ENCODE measurements around the gene MX2. TPM values are rescaled to one million over a fixed set of nuclear protein-coding genes. Genes with fewer than 3 reads are reported as not detected.

MX2 gene
- total and polyA plus RNA-seq, 2 donors (not counting 3 experiments of a cell fraction or from before 2014, with no cell fraction given), result 0.01 TPM; not detected in 1

- FAIRE-seq, result no peak
- no peak for DNase-seq (ENCODE audit: low read depth, low spot score)
- Histone ChIP-seq H3K36me3 (ENCODE audit: control insufficient read depth in 2 of 2, extremely low read depth in 1 of 2, insufficient read depth in 2 of 2, low read length in 2 of 2) (no peaks in the 10 kb centered on the region), H3K9me1 (replicated peaks; ENCODE audit: control insufficient read depth, extremely low read depth, insufficient read depth, low read length) (no peaks in the 10 kb centered on the region), H3K9ac (replicated peaks; ENCODE audit: extremely low read depth, insufficient read depth, low read length) (no peak overlapping the region), H3K79me2 (ENCODE audit: control insufficient read depth, insufficient read depth, low read length) (no peaks in the 10 kb centered on the region), H3K9me3 (replicated peaks; ENCODE audit: control insufficient read depth, insufficient read depth, low read length) (no peaks in the 10 kb centered on the region), H3K4me1 (ENCODE audit: control insufficient read depth, extremely low read depth, insufficient read depth, low read length) (no peaks in the 10 kb centered on the region), H4K20me1 (replicated peaks; ENCODE audit: control insufficient read depth, extremely low read depth, insufficient read depth, low read length) (no peaks in the 10 kb centered on the region), H2AFZ (ENCODE audit: low read depth, low read length) (no peak overlapping the region), H3K27ac (ENCODE audit: insufficient read depth, low read depth, low read length) (no peak overlapping the region), H3K27me3 (ENCODE audit: control insufficient read depth in 2 of 2, insufficient read depth in 2 of 2, low read length in 2 of 2) (no peaks in the 10 kb centered on the region), H3K4me3 (replicated peaks in 1 of 3; ENCODE audit: insufficient read depth in 1 of 3, low read depth in 1 of 3, low read length in 3 of 3) (no peak overlapping the region), H3K4me2 (ENCODE audit: insufficient read depth, low read length) (no peak overlapping the region)
- intact Hi-C loops (cut with micrococcal nuclease) (no loop called here), dilution Hi-C loops (cut with MboI; ENCODE audit: extremely low pct_ligation_motif_present, low sequenced_read_pairs) (no loop called here)
- ChIA-PET CTCF (no interaction called here), POLR2A (no interaction called here)
- BruUV-seq (replicated peaks), result no TSS peak
- no peak for TF ChIP-seq POLR2AphosphoS5 (IDR thresholded peaks at IDR 0.05; ENCODE audit: insufficient read depth, low read depth, low read length)
- TF ChIP-seq GATA2 (IDR thresholded peaks at IDR 0.05; ENCODE audit: insufficient read depth, insufficient read length, low read depth, low read length), result no peak
- TF ChIP-seq EZH2 (IDR thresholded peaks at IDR 0.05; ENCODE audit: borderline replicate concordance, low read depth, low read length, severe bottlenecking), result no peak
- no peak for TF ChIP-seq FOS (IDR thresholded peaks at IDR 0.05; ENCODE audit: borderline replicate concordance, insufficient read depth, low read length)
Observed at GRCh38 chr21:41407541-41408460, 46.0 kb downstream of the MX2 start.

- H3K36me3 ChIP-seq (ENCODE audit: control insufficient read depth in 2 of 2, extremely low read depth in 1 of 2, insufficient read depth in 2 of 2, low read length in 2 of 2), result no peaks in the 10 kb centered on the region
- DNase-seq (ENCODE audit: low read depth, low spot score) (no peak), FAIRE-seq (no peak)
- H3K79me2 ChIP-seq (ENCODE audit: control insufficient read depth, insufficient read depth, low read length), result no peaks in the 10 kb centered on the region
- CTCF ChIA-PET, result no interaction called here
- no peak overlapping the region for H3K4me2 ChIP-seq (ENCODE audit: insufficient read depth, low read length)
- H3K27me3 ChIP-seq (ENCODE audit: control insufficient read depth in 2 of 2, insufficient read depth in 2 of 2, low read length in 2 of 2), result no peaks in the 10 kb centered on the region
- intact Hi-C loops (cut with micrococcal nuclease) (no loop called here), dilution Hi-C loops (cut with MboI; ENCODE audit: extremely low pct_ligation_motif_present, low sequenced_read_pairs) (no loop called here)
- no peak overlapping the region for H3K9ac ChIP-seq (replicated peaks; ENCODE audit: extremely low read depth, insufficient read depth, low read length)
- no peak overlapping the region for H3K4me3 ChIP-seq (replicated peaks in 1 of 3; ENCODE audit: insufficient read depth in 1 of 3, low read depth in 1 of 3, low read length in 3 of 3)
- no peaks in the 10 kb centered on the region for H3K9me1 ChIP-seq (replicated peaks; ENCODE audit: control insufficient read depth, extremely low read depth, insufficient read depth, low read length)
- TF ChIP-seq JUN (IDR thresholded peaks at IDR 0.05; ENCODE audit: borderline replicate concordance, insufficient read depth, insufficient read length, low read depth), result no peak
- H2AFZ ChIP-seq (ENCODE audit: low read depth, low read length), result no peak overlapping the region
- no peaks in the 10 kb centered on the region for H3K9me3 ChIP-seq (replicated peaks; ENCODE audit: control insufficient read depth, insufficient read depth, low read length)
- no TSS peak for BruUV-seq (replicated peaks)
- POLR2A ChIA-PET, result no interaction called here
- H4K20me1 ChIP-seq (replicated peaks; ENCODE audit: control insufficient read depth, extremely low read depth, insufficient read depth, low read length), result no peaks in the 10 kb centered on the region
- no peaks in the 10 kb centered on the region for H3K4me1 ChIP-seq (ENCODE audit: control insufficient read depth, extremely low read depth, insufficient read depth, low read length)
- H3K27ac ChIP-seq (ENCODE audit: insufficient read depth, low read depth, low read length), result no peak overlapping the region
Observed at GRCh38 chr21:41410361-41410760, 48.5 kb downstream of the MX2 start.

Data from endothelial cell of umbilical vein (primary cell).